Caco-2 (cell line): Measurements from ENCODE around the gene KLRC3. TPM values are rescaled to one million over a fixed set of nuclear protein-coding genes. Genes with fewer than 3 reads are reported as not detected.
"Not testable (repeated sequence)": the region's sequence is repeated elsewhere in the genome, so short reads cannot be mapped to it uniquely, and the experiment has no call there.

ENCODE experiments used
- BruUV-seq: library from RNA; stranded (reverse); fragments of 400-500 nt; replicated peaks from 2 replicates; lab custom pipeline; 2021; lab: Mats Ljungman, UMichigan
- CTCF ChIA-PET: fragments of 300-600 bp; sonication (Branson Sonifier 250); formaldehyde crosslinking; loops from one replicate; lab custom pipeline; 2022; ENCODE audit warnings: antibody characterized with exemption; lab: Charles Lee
- POLR2A ChIA-PET: fragments of 300-600 bp; sonication (Branson Sonifier 250); formaldehyde crosslinking; loops from one replicate; lab custom pipeline; 2022; ENCODE audit warnings: antibody characterized with exemption; lab: Charles Lee
- DNase-seq, 2 experiments: peaks; one replicate each; pipeline versions ENCODE4 v3.0.0 to v3.0.0-alpha.2; 2020 to 2022
- H3K27me3 ChIP-seq: replicated peaks from 2 replicates; pipeline ENCODE4 v1.6.0; 2011; ENCODE audit warnings: low read length; ENCODE audit not compliant: control insufficient read depth, insufficient read depth
- H3K36me3 ChIP-seq: 2 replicates; pipeline ENCODE4 v1.5.1; 2011; ENCODE audit warnings: low read length; ENCODE audit not compliant: control insufficient read depth, insufficient read depth
- H3K4me1 ChIP-seq: fragments of 250-450 bp; sonication (Bioruptor Pico); 2 replicates; pipeline ENCODE4 v1.5.1; 2020; ENCODE audit warnings: mild to moderate bottlenecking
- H3K4me3 ChIP-seq: 2 replicates; pipeline ENCODE4 v1.5.1; 2011; ENCODE audit warnings: low read depth, mild to moderate bottlenecking, control low read depth, low read length
- H3K9me3 ChIP-seq: fragments of 250-450 bp; sonication (Bioruptor Pico); 2 replicates; pipeline ENCODE4 v1.5.1; 2020; ENCODE audit warnings: mild to moderate bottlenecking, moderate library complexity
- H3K27ac Mint-ChIP-seq: one replicate; pipeline ENCODE4 v1.8.0; 2022; ENCODE audit warnings: mixed read lengths; ENCODE audit not compliant: unreplicated experiment
- H3K27me3 Mint-ChIP-seq: one replicate; pipeline ENCODE4 v1.8.0; 2022; ENCODE audit warnings: mixed read lengths; ENCODE audit not compliant: insufficient read depth, unreplicated experiment
- H3K36me3 Mint-ChIP-seq: one replicate; pipeline ENCODE4 v1.8.0; 2022; ENCODE audit warnings: mild to moderate bottlenecking, mixed read lengths; ENCODE audit not compliant: insufficient read depth, unreplicated experiment
- H3K4me1 Mint-ChIP-seq: one replicate; pipeline ENCODE4 v1.8.0; 2022; ENCODE audit warnings: low read depth, mixed read lengths; ENCODE audit not compliant: unreplicated experiment
- H3K4me3 Mint-ChIP-seq: one replicate; pipeline ENCODE4 v1.8.0; 2022; ENCODE audit warnings: mild to moderate bottlenecking, moderate library complexity, mixed read lengths; ENCODE audit not compliant: unreplicated experiment
- H3K9me3 Mint-ChIP-seq: one replicate; pipeline ENCODE4 v1.8.0; 2022; ENCODE audit warnings: mixed read lengths; ENCODE audit not compliant: unreplicated experiment
- intact Hi-C: fragments of 100-400 bp; cut with micrococcal nuclease; formaldehyde crosslinking; loops from one replicate; pipeline ENCODE4 v1.10.0; 2022; ENCODE audit not compliant: unreplicated experiment
- total RNA-seq: library from RNA; stranded (reverse); gene quantifications from 2 replicates; pipeline ENCODE4 v1.2.3, GENCODE V29; 2022
- TF ChIP-seq, protein P1 (sequence below), 2 experiments: fragments of 200-600 bp in 1 of 2; IDR thresholded peaks; 1 replicate in 1 of 2; 2 replicates in 1 of 2; pipeline versions ENCODE4 v1.5.1 to v1.8.0; 2011 to 2022; ENCODE audit warnings: antibody characterized with exemption in 1 of 2, control low read depth in 1 of 2, inconsistent platforms in 1 of 2, low read depth in 1 of 2, low read length in 1 of 2, mild to moderate bottlenecking in 1 of 2, moderate library complexity in 1 of 2; ENCODE audit not compliant: insufficient read depth in 1 of 2, severe bottlenecking in 1 of 2, unreplicated experiment in 1 of 2

The KLRC3 gene
- total RNA-seq, 1 experiment from 2014 or later, result not detected

DNA sequence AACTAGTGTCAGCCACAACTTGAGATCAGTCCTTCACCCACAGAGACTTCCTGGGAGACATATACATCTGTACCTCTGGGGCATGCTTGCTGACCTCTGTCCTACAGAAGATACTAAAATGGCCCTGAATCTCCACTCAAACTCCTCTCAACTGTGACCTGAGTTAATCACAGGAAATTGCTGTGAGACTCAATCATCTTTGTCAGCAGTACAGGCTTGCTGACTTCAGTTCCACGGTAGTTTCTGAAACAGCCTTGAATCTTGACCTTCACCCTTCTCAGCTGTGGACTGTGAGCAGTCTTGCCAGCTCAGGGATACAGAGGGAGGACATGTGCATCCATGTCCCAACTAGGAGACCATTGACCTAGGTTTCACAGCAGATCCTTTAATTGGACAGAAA, 34.1 kb upstream of the KLRC3 start:
- Histone ChIP-seq H3K9me3 (peaks cover 20% of the 10 kb centered on the region), H3K27me3 (no peaks in the 10 kb centered on the region), H3K4me3 (no peak overlapping the region), H3K4me1 (no peaks in the 10 kb centered on the region), H3K36me3 (no peaks in the 10 kb centered on the region)
- DNase-seq, result no peak
- CTCF ChIA-PET, result no interaction called here
- intact Hi-C loops, result no loop called here
- Mint-ChIP-seq H3K9me3 (peaks cover 35% of the 10 kb centered on the region), H3K27me3 (no peaks in the 10 kb centered on the region), H3K27ac (no peak overlapping the region), H3K4me1 (no peaks in the 10 kb centered on the region), H3K4me3 (no peak overlapping the region), H3K36me3 (no peaks in the 10 kb centered on the region)
- no TSS peak for BruUV-seq
- POLR2A ChIA-PET, result no interaction called here
- TF ChIP-seq, protein P1, sequence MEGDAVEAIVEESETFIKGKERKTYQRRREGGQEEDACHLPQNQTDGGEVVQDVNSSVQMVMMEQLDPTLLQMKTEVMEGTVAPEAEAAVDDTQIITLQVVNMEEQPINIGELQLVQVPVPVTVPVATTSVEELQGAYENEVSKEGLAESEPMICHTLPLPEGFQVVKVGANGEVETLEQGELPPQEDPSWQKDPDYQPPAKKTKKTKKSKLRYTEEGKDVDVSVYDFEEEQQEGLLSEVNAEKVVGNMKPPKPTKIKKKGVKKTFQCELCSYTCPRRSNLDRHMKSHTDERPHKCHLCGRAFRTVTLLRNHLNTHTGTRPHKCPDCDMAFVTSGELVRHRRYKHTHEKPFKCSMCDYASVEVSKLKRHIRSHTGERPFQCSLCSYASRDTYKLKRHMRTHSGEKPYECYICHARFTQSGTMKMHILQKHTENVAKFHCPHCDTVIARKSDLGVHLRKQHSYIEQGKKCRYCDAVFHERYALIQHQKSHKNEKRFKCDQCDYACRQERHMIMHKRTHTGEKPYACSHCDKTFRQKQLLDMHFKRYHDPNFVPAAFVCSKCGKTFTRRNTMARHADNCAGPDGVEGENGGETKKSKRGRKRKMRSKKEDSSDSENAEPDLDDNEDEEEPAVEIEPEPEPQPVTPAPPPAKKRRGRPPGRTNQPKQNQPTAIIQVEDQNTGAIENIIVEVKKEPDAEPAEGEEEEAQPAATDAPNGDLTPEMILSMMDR (IDR thresholded peaks at IDR 0.05; ENCODE audit: insufficient read depth in 1 of 2, low read depth in 1 of 2, low read length in 1 of 2, severe bottlenecking in 1 of 2, unreplicated experiment in 1 of 2), result no peak

DNA sequence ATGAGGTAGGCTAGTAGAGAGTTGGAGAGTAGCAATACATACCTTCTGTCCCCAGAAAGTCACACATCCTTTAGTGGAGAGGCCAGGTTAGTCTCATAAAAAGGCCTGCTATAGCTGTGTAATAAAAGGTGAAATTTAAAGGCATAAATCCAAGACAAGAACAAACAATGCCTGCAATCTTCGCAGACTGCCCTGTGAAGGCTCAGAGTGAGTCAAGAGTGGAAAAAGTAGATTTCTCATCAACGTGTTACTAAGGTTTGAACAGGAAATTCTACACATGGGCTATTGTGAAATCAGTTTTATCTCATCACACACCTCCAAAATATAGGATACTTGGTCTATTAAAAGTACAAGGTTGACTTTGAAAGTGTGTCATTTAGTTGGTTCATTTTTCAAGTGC, 32.8 kb upstream of the KLRC3 start, which contains the start of gene KLRC1:
Gene KLRC1, minus strand, starts transcription at position 222 of the 400 bp plus-strand sequence. CDS start 2,221 bp downstream, outside the sequence.
- no peaks in the 10 kb centered on the region for H3K4me1 ChIP-seq
- Mint-ChIP-seq H3K4me3 (no peak within 1 kb of the TSS), H3K4me1 (no peaks in the 10 kb centered on the region), H3K27ac (no peak within 1 kb of the TSS), H3K27me3 (no peaks in the 10 kb centered on the region), H3K9me3 (peaks cover 27% of the 10 kb centered on the region), H3K36me3 (no peaks in the 10 kb centered on the region)
- POLR2A ChIA-PET, result no interaction called here
- CTCF ChIA-PET, result no interaction called here
- DNase-seq, result no peak
- no peak within 1 kb of the TSS for H3K4me3 ChIP-seq
- no peaks in the 10 kb centered on the region for H3K27me3 ChIP-seq
- no TSS peak for BruUV-seq
- peaks cover 20% of the 10 kb centered on the region for H3K9me3 ChIP-seq
- H3K36me3 ChIP-seq, result no peaks in the 10 kb centered on the region
- TF ChIP-seq, protein P1 (IDR thresholded peaks at IDR 0.05; ENCODE audit: insufficient read depth in 1 of 2, low read depth in 1 of 2, low read length in 1 of 2, severe bottlenecking in 1 of 2, unreplicated experiment in 1 of 2), result no peak
- intact Hi-C loops, result no loop called here

DNA sequence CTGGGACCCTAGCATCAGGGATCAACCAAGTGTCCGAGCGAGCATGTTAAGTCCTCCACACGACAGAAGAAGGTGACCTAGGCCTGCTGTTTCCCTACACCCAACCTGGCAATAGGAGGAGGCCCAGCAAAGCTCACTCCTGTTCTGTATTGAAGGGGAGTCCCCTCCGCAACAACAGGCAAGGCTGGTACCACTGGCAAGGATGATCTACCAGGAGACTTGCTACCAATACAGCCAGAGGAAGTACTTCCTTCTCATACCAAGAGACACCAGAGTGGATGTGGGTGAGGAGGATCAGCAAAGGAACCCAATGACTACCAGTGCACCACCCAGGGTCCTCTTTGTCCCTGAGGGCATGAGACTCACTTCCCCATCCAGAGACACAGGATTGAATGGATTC, 27.8 kb upstream of the KLRC3 start:
- Histone ChIP-seq H3K4me1 (no peaks in the 10 kb centered on the region), H3K4me3 (no peak overlapping the region), H3K9me3 (no peaks in the 10 kb centered on the region), H3K27me3 (no peaks in the 10 kb centered on the region), H3K36me3 (no peaks in the 10 kb centered on the region)
- H3K4me3 Mint-ChIP-seq, result no peak overlapping the region
- POLR2A ChIA-PET, result no interaction called here
- TF ChIP-seq, protein P1 (IDR thresholded peaks at IDR 0.05; ENCODE audit: insufficient read depth in 1 of 2, low read depth in 1 of 2, low read length in 1 of 2, severe bottlenecking in 1 of 2, unreplicated experiment in 1 of 2), result no peak
- no peaks in the 10 kb centered on the region for H3K36me3 Mint-ChIP-seq
- no peak for DNase-seq
- no peaks in the 10 kb centered on the region for H3K27me3 Mint-ChIP-seq
- H3K9me3 Mint-ChIP-seq, result no peaks in the 10 kb centered on the region
- CTCF ChIA-PET, result no interaction called here
- no peak overlapping the region for H3K27ac Mint-ChIP-seq
- BruUV-seq, result no TSS peak
- intact Hi-C loops, result no loop called here
- no peaks in the 10 kb centered on the region for H3K4me1 Mint-ChIP-seq

DNA sequence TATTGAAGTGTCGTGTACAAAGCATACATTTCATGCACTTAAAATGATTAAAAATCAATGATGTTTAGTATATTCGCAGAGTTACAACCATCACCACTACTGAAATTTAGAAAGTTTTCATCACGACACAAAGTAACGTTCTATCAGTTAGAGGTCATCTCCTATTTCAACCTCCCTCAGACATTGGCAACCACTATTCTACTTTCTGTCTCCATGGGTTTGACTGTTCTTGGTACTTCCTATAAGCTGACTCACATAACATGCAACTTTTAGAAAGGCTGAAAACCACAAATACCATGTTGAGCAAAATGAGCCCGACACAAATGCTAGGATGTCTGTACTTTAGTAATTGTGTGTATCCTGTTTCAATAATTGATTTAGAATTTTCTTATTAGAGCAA, 25.7 kb upstream of the KLRC3 start:
- DNase-seq, H3K36me3 Mint-ChIP-seq, H3K4me3 Mint-ChIP-seq, H3K27me3 ChIP-seq, intact Hi-C loops, CTCF ChIA-PET, BruUV-seq, H3K4me3 ChIP-seq, H3K9me3 Mint-ChIP-seq, H3K27me3 Mint-ChIP-seq, H3K36me3 ChIP-seq, POLR2A ChIA-PET, H3K9me3 ChIP-seq, H3K27ac Mint-ChIP-seq, H3K4me1 Mint-ChIP-seq, H3K4me1 ChIP-seq: not testable (repeated sequence)

DNA sequence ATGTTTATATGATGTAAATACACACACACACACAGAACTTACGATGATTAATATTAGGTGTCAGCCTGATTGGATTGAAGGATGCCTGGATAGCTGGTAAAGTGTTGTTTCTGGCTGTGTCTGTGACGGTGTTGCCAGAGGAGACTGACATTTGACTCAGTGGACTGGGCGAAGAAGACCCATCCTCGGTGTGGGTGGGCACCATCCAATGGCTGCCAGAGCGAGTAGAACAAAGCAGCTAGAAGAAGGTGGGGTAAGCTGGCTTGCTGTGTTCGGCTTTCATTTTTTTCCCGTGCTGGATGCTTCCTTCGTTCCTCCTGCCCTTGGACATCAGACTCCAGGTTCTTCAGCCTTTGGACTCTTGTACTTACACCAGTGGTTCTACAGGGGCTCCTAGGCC, 20.7 kb upstream of the KLRC3 start:
- H3K4me3 ChIP-seq, H3K9me3 ChIP-seq, BruUV-seq, H3K4me1 ChIP-seq, DNase-seq, CTCF ChIA-PET, POLR2A ChIA-PET, intact Hi-C loops, H3K27me3 ChIP-seq, H3K9me3 Mint-ChIP-seq, H3K4me1 Mint-ChIP-seq, H3K36me3 ChIP-seq, H3K27ac Mint-ChIP-seq, H3K36me3 Mint-ChIP-seq, H3K27me3 Mint-ChIP-seq, H3K4me3 Mint-ChIP-seq: not testable (repeated sequence)
